Ectodermal cell (in vitro differentiated cells): Measurements from ENCODE around the gene DDI2.

ENCODE experiments used
- H3K27ac ChIP-seq: 2 replicates; pipeline ENCODE4 v1.7.0; 2013; ENCODE audit warnings: mild to moderate bottlenecking, low read depth, low read length; ENCODE audit not compliant: insufficient read depth, poor library complexity, severe bottlenecking
- H3K27me3 ChIP-seq: 2 replicates; pipeline ENCODE4 v1.7.0; 2013; ENCODE audit warnings: mild to moderate bottlenecking, low read length; ENCODE audit not compliant: insufficient read depth, control insufficient read depth, poor library complexity, severe bottlenecking
- H3K36me3 ChIP-seq: one replicate; pipeline ENCODE4 v1.7.0; 2013; ENCODE audit warnings: low read length; ENCODE audit not compliant: control insufficient read depth, insufficient read depth
- H3K4me1 ChIP-seq: one replicate; pipeline ENCODE4 v1.7.0; 2013; ENCODE audit warnings: low read length; ENCODE audit not compliant: control insufficient read depth, insufficient read depth
- H3K4me3 ChIP-seq: 2 replicates; pipeline ENCODE4 v1.7.0; 2013; ENCODE audit warnings: low read depth, low read length, control low read depth; ENCODE audit not compliant: insufficient read depth
- H3K9me3 ChIP-seq: 2 replicates; pipeline ENCODE4 v1.7.0; 2013; ENCODE audit warnings: mild to moderate bottlenecking, low read length, moderate library complexity; ENCODE audit not compliant: control insufficient read depth
- WGBS, 2 experiments: methylation state at CpG; one replicate each; pipeline ENCODE4 v1.1.7; 2013; ENCODE audit warnings: missing lambda C conversion rate in 2 of 2; 5-methylcytosine and 5-hydroxymethylcytosine counted together

DDI2 gene

GRCh38 chr1:15714406-15715136 is 97.3 kb downstream of the DDI2 start:
- Histone ChIP-seq H3K4me3 (no peak overlapping the region), H3K36me3 (peaks cover 9% of the 10 kb centered on the region), H3K4me1 (no peaks in the 10 kb centered on the region), H3K27ac (no peak overlapping the region), H3K9me3 (no peaks in the 10 kb centered on the region), H3K27me3 (no peaks in the 10 kb centered on the region)
- 93 to 94% methylated on average over 4 of the region's 4 CpGs for WGBS, 2 experiments

GRCh38 chr1:15717418-15718125 is 100.3 kb downstream of the DDI2 start:
- WGBS, 2 experiments, result 93 to 94% methylated on average over 11 of the region's 11 CpGs
- H3K4me3 ChIP-seq, result no peak overlapping the region

GRCh38 chr1:15718199-15718601 is 100.9 kb downstream of the DDI2 start:
- no peak overlapping the region for H3K27ac ChIP-seq
- H3K4me3 ChIP-seq, result no peak overlapping the region
- H3K4me1 ChIP-seq, result no peaks in the 10 kb centered on the region
- H3K36me3 ChIP-seq, result peaks cover 9% of the 10 kb centered on the region
- no peaks in the 10 kb centered on the region for H3K27me3 ChIP-seq
- H3K9me3 ChIP-seq, result no peaks in the 10 kb centered on the region
- WGBS, 2 experiments, result 94% methylated on average over 8 of the region's 8 CpGs

More at GRCh38 chr1:15717418-15718125, 100.3 kb downstream of the DDI2 start:
- Histone ChIP-seq H3K9me3 (no peaks in the 10 kb centered on the region), H3K27ac (no peak overlapping the region), H3K27me3 (no peaks in the 10 kb centered on the region), H3K36me3 (peaks cover 9% of the 10 kb centered on the region), H3K4me1 (no peaks in the 10 kb centered on the region)
